Glutamatergic neuron (in vitro differentiated cells): ENCODE data around the gene STAG2. TPM values are rescaled to one million over a fixed set of nuclear protein-coding genes. Genes with fewer than 3 reads are reported as not detected.

Experiments
- DNase-seq: peaks from one replicate; pipeline ENCODE4 v3.0.0; 2022
- H3K27ac Mint-ChIP-seq: one replicate; pipeline ENCODE4 v1.8.0; 2020; ENCODE audit warnings: mild to moderate bottlenecking, mixed read lengths, inconsistent platforms; ENCODE audit not compliant: unreplicated experiment
- H3K27me3 Mint-ChIP-seq: one replicate; pipeline ENCODE4 v1.8.0; 2020; ENCODE audit warnings: mild to moderate bottlenecking, moderate library complexity, mixed read lengths, inconsistent platforms; ENCODE audit not compliant: unreplicated experiment
- H3K36me3 Mint-ChIP-seq: one replicate; pipeline ENCODE4 v1.8.0; 2020; ENCODE audit warnings: mild to moderate bottlenecking, mixed read lengths, inconsistent platforms; ENCODE audit not compliant: unreplicated experiment
- H3K4me1 Mint-ChIP-seq: one replicate; pipeline ENCODE4 v1.8.0; 2020; ENCODE audit warnings: mild to moderate bottlenecking, low read depth, mixed read lengths, inconsistent platforms; ENCODE audit not compliant: unreplicated experiment
- H3K4me3 Mint-ChIP-seq: one replicate; pipeline ENCODE4 v1.8.0; 2020; ENCODE audit warnings: mild to moderate bottlenecking, mixed read lengths, inconsistent platforms; ENCODE audit not compliant: unreplicated experiment
- H3K9me3 Mint-ChIP-seq: one replicate; pipeline ENCODE4 v1.8.0; 2020; ENCODE audit warnings: mild to moderate bottlenecking, moderate library complexity, mixed read lengths, inconsistent platforms; ENCODE audit not compliant: unreplicated experiment
- total RNA-seq: library from RNA; stranded (reverse); fragmentation: NEBNext Ultra II Directional; extraction: Animal tissue kit (Norgen Biotek cat#: 25700); gene quantifications from one replicate; pipeline ENCODE4 v1.2.1, GENCODE V29; 2021; ENCODE audit not compliant: unreplicated experiment
- TF ChIP-seq, protein P1 (sequence below): fragments of 200-600 bp; sonication (generic); IDR thresholded peaks from one replicate; pipeline ENCODE4 v1.5.0; 2021; ENCODE audit not compliant: partially characterized antibody, unreplicated experiment

Gene STAG2
- total RNA-seq, 1 donor from 2014 or later, result 49.0 TPM

DNA sequence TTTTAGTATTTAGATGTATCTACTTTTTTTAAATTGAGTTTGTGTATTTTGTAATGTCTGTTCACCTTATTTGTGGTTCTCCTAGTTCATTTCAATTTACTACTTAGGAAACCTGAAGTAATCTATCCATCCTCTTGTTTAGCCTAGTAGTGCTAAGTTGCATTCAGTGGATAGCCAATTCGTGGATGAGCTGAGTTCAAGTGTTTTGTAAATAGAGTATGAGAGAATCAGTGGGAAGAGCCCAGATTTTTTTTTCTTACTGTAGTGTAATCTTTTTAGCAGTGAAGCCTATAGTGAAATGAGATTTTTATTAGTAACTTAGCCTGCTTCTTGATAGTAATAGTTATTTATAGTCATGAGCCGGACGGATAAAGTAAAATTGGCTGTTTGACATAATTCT is 21.7 kb downstream of the STAG2 start:
- H3K4me3 Mint-ChIP-seq, result no peak overlapping the region
- peaks cover 7% of the 10 kb centered on the region for H3K4me1 Mint-ChIP-seq
- H3K27ac Mint-ChIP-seq, result no peak overlapping the region
- peaks cover 1% of the 10 kb centered on the region for H3K27me3 Mint-ChIP-seq
- H3K9me3 Mint-ChIP-seq, result no peaks in the 10 kb centered on the region
- H3K36me3 Mint-ChIP-seq, result no peaks in the 10 kb centered on the region
- TF ChIP-seq, protein P1, sequence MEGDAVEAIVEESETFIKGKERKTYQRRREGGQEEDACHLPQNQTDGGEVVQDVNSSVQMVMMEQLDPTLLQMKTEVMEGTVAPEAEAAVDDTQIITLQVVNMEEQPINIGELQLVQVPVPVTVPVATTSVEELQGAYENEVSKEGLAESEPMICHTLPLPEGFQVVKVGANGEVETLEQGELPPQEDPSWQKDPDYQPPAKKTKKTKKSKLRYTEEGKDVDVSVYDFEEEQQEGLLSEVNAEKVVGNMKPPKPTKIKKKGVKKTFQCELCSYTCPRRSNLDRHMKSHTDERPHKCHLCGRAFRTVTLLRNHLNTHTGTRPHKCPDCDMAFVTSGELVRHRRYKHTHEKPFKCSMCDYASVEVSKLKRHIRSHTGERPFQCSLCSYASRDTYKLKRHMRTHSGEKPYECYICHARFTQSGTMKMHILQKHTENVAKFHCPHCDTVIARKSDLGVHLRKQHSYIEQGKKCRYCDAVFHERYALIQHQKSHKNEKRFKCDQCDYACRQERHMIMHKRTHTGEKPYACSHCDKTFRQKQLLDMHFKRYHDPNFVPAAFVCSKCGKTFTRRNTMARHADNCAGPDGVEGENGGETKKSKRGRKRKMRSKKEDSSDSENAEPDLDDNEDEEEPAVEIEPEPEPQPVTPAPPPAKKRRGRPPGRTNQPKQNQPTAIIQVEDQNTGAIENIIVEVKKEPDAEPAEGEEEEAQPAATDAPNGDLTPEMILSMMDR, result no peak
- DNase-seq, result no peak

- DNase-seq, result no peak
- no peak overlapping the region for H3K27ac Mint-ChIP-seq
- peaks cover 5% of the 10 kb centered on the region for H3K4me1 Mint-ChIP-seq
- no peaks in the 10 kb centered on the region for H3K36me3 Mint-ChIP-seq
- H3K9me3 Mint-ChIP-seq, result no peaks in the 10 kb centered on the region
- no peak overlapping the region for H3K4me3 Mint-ChIP-seq
- TF ChIP-seq, protein P1, result no peak
- no peaks in the 10 kb centered on the region for H3K27me3 Mint-ChIP-seq
These were observed 24.9 kb downstream of the STAG2 start for GRCh38 chrX:123986377-123986776.

DNA sequence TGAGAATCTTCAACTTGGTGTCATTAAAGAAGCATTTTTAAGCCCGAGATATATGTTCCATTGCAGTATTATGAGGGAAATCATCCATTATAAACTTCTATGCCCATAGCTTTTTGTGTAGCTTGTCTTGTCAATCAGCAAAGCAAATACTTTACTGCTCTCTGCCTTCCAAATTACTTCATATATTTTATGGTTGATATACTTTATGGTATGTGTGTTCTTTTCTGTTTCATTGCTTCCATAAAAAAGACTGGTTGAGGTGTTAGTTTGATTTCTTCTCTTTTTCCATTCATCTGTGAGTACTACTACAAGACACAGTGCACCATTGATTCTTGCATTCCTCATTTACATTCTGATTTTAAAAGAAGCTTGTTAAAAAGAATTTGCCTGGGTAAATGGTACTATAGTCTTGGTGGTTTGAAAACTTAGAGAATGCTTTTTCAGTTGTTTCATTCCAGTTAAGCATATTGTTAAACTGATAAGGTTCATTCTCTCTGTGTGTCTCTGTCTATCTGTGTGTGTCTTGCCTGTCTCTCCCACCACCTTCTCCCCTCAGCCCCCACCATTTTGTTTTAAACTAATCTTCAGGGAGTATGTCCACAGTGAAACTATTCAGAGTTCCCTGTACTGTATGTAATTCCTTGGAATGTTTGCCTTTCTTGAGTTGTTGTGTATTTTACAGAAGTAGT is 27.1 kb downstream of the STAG2 start:
- no peak for DNase-seq
- Mint-ChIP-seq H3K27ac (no peak overlapping the region), H3K4me1 (peaks cover 5% of the 10 kb centered on the region), H3K4me3 (no peak overlapping the region), H3K36me3 (no peaks in the 10 kb centered on the region), H3K27me3 (no peaks in the 10 kb centered on the region), H3K9me3 (no peaks in the 10 kb centered on the region)
- TF ChIP-seq, protein P1, result no peak

- no peaks in the 10 kb centered on the region for H3K36me3 Mint-ChIP-seq
- H3K4me1 Mint-ChIP-seq, result peaks cover 5% of the 10 kb centered on the region
- DNase-seq, result no peak
These were observed 27.7 kb downstream of the STAG2 start for GRCh38 chrX:123989235-123989634.

GRCh38 chrX:123990169-123990568 is 28.7 kb downstream of the STAG2 start:
- Mint-ChIP-seq H3K27ac (no peak overlapping the region), H3K9me3 (no peaks in the 10 kb centered on the region), H3K4me3 (no peak overlapping the region), H3K4me1 (peaks cover 6% of the 10 kb centered on the region), H3K27me3 (no peaks in the 10 kb centered on the region), H3K36me3 (no peaks in the 10 kb centered on the region)
- TF ChIP-seq, protein P1, result no peak
- DNase-seq, result no peak

More at GRCh38 chrX:123989235-123989634, 27.7 kb downstream of the STAG2 start:
- no peak overlapping the region for H3K27ac Mint-ChIP-seq
- TF ChIP-seq, protein P1, result no peak
- no peaks in the 10 kb centered on the region for H3K27me3 Mint-ChIP-seq
- H3K4me3 Mint-ChIP-seq, result no peak overlapping the region
- no peaks in the 10 kb centered on the region for H3K9me3 Mint-ChIP-seq
